Cardiac septum (tissue), 1 donor: ENCODE measurements around the gene PMP22. TPM values are rescaled to one million over a fixed set of nuclear protein-coding genes. Genes with fewer than 3 reads are reported as not detected.
"Not testable (repeated sequence)": the region's sequence is repeated elsewhere in the genome, so short reads cannot be mapped to it uniquely, and the experiment has no call there.

ENCODE experiments used
- DNase-seq: peaks from one replicate; pipeline ENCODE4 v3.0.0-alpha.2; 2020; ENCODE audit warnings: low spot score
- intact Hi-C: fragments of 100-400 bp; cut with DNase I; formaldehyde crosslinking; loops from one replicate; pipeline ENCODE4 v1.14.0; 2022
- total RNA-seq: library from RNA; stranded (reverse); fragmentation: NEBNext Ultra II Directional; extraction: Animal tissue kit (Norgen Biotek cat#: 25700); gene quantifications from one replicate; pipeline ENCODE4 v1.2.1, GENCODE V29; 2021
- donor health status: DM: no; HTN: no; CAD: no.

Gene PMP22
- total RNA-seq, 1 donor from 2014 or later: 91.8 TPM

DNA sequence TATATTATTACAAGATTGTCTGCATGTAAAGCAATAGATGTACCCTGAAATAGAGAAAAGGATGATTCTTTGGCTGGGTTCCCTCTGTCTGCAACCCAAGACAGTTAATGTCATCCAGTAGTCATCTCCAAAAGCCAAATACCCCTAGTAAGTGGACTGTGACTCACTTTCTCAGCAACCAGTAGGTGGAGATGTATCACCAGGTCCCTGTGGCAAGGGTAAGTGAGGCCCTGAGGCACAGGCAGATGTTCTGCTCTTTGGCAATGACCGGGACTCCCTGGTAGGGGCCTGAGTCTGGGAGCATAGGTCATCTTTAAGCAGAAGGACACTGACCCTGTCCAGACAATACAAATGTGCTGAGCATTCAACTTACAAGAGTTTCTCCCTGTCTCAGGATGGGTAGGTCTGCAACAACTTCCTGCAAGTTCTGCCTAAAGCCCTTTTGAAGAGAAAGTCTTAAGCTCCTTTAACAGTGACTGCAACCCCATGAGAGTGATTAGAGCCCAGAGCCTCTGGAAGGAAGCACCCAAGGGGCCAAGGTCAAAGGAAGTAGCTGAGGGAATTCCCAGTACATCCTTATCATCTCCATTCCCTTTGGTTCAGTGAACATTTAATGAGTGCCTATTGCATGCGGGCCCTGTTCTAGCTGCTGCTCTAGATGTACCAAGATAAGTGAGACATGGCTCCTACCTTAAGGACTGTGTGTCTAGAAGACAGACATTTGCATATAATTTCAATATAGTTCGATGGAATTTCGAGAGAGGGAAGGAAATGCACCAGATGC, 31.9 kb downstream of the PMP22 start:
- DNase-seq: no peak

DNA sequence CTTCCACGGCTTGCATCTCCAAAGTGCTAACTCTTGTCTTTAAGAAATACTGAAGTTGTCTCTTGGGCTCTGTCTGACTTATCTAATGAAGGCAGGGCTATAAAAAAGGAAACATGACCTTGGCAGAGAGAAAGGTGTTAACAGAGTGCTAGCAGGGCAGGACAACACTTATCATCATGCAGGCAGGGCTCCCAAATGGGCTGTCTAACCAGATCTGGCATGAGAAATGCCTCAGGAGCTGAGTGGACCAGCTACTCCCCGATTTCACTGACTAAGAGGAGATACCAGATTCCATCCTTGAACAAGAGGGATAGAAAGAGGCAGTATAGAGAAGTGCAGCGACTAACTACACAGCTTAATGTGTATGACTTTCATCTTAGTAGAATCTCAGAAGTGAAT, 32.6 kb downstream of the PMP22 start:
- intact Hi-C loops: loop anchor here (2.0 kb wide), 1 partner anchor 28 kb away; no protein-coding TSS in a partner anchor
- DNase-seq: no peak

More for the DNA sequence above, 31.9 kb downstream of the PMP22 start:
- intact Hi-C loops: loop anchor here (2.0 kb wide), 1 partner anchor 28 kb away; no protein-coding TSS in a partner anchor

DNA sequence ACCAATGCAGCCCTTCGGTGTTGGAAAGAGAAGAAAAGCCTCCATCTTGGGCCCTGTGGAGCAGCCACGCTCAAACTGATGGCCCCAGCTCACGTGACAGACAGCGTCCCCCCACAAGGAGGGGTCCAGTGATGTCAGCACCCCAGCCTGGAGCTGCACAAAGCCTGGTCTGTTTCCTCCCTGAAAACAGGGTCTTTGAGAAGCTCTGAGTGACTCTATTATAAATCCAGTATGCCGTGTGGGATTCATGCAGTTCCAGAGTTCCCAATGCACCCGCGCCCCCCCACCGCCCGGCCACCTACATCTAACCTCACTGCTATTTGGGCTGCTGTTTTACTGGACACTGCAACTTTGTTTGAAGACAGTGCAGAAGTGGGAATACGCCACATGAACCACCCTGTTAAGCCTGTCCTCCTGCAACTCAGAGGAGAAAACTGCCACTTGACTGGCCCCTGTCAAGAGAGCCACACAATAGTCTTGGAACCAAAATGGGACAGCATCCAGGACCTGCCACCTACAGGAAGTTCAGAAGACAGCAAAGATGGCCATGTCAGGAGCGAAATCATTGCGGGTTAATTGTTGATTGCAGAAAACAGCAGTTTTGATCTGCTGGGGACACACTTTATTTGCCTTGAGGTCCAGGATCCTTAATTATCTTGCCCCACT, 33.1 kb downstream of the PMP22 start:
- no peak for DNase-seq
- intact Hi-C loops: loop anchor here (2.0 kb wide), 1 partner anchor 29 kb away; no protein-coding TSS in a partner anchor

GRCh38 chr17:15230866-15231265, 34.3 kb downstream of the PMP22 start:
- DNase-seq: no peak
- intact Hi-C loops: no loop called here

- intact Hi-C loops, DNase-seq: not testable (repeated sequence)
Measured at GRCh38 chr17:15221827-15222226, 43.3 kb downstream of the PMP22 start.

DNA sequence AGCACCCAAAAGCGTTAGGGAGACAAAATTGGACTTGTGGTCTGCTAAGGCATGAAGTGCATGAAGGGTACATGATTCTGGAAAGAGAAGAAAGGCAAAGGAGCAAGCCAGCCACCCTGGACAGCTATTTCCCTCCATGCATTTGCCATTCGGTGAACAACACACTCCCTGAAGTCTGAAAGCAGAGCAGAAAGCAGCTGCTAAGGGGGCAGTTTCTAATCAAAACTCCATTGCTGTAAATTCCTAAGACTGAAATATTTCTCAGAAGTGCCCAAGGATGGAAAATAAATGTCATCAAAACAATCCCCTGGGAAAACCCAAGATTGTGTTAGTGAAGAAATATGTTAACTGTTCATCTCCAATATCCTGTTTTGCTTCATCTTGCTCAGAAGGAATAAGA, 44.3 kb downstream of the PMP22 start:
- intact Hi-C loops: no loop called here

DNA sequence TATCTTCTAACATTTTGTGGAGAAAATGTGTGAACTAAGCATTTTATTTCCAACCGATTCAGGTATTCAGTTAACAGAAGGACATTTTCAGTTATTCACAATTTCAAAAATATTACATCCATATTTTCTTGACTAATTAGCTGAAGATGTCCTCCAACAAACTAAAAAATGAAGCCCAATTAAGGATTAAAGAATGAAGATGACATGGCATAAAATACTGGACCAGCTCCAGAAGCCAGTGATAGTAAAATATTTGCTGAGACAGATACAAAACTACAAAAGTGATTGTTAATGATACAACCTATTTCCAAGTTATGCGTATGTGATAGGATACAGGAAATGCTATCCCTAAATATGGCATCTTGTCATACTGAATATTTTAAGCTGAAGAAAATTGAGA, 48.6 kb downstream of the PMP22 start:
- DNase-seq: no peak
- intact Hi-C loops: no loop called here

More for the DNA sequence above, 44.3 kb downstream of the PMP22 start:
- DNase-seq: no peak

DNA sequence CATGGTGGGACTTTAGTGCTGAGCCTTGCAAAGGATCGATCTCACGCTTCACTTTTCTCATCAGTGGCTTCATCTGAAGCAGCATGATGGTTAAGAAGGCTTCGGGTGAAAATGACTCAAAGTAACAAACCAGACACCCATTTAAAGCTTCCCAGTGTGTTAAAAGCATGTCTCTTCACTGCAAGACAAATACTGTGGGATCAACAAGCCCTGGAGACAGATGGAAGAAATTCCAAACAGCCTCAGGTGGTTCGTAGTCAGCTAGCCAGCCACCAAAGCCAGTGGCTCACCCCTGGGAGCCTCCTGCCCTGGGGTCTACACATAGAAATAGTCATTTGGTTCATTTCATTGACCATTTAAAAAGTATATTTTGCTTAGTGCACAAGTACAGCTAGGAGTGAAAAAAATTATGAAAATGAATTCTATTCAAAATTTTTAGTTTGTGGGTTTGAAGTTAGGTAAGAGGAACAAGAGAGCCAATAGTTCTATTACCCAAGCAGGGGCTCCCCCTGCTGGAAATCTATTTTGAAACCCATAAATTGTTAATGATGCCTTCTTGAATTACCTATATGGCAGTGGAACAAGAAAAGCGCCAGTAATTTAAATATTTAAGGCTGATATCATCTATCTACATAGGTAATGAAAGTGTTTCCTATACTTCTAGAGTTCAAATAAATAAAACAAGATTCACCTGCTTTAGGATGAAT, 51.6 kb downstream of the PMP22 start:
- intact Hi-C loops: no loop called here
- no peak for DNase-seq

- intact Hi-C loops: no loop called here
- DNase-seq: no peak
Measured at GRCh38 chr17:15210247-15210646, 54.9 kb downstream of the PMP22 start.

DNA sequence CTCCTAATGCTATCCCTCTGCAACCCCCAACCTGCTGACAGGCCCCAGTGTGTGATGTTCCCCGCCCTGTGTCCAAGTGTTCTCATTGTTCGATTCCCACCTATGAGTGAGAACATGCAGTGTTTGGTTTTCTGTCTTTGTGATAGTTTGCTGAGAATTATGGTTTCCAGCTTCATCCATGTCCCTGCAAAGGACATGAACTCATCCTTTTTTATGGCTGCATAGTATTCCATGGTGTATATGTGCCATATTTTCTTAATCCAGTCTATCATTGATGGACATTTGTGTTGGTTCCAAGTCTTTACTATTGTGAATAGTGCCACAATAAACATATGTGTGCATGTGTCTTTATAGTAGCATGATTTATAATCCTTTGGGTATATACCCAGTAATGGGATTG, 62.1 kb downstream of the PMP22 start:
- DNase-seq, intact Hi-C loops: not testable (repeated sequence)

DNA sequence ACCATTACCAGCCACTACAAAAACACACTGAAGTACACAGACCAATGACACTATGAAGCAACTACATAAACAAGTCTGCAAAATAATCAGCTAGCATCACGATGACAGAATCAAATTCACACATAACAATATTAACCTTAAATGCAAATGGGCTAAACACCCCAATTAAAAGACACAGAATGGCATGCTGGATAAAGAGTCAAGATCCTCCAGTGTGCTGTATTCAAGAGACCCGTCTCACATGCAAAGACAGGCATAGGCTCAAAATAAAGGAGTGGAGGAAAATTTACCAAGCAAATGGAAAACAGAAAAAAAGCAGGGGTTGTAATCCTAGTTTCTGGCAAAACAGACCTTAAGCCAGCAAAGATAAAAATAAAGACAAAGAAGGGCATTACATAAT, 64.6 kb downstream of the PMP22 start:
- intact Hi-C loops: not testable (repeated sequence)

GRCh38 chr17:15197229-15197628, 67.9 kb downstream of the PMP22 start:
- DNase-seq: no peak
- intact Hi-C loops: no loop called here

More for the DNA sequence above, 64.6 kb downstream of the PMP22 start:
- not testable (repeated sequence) for DNase-seq

GRCh38 chr17:15194859-15195277, 70.3 kb downstream of the PMP22 start:
- DNase-seq: no peak
- intact Hi-C loops: no loop called here

DNA sequence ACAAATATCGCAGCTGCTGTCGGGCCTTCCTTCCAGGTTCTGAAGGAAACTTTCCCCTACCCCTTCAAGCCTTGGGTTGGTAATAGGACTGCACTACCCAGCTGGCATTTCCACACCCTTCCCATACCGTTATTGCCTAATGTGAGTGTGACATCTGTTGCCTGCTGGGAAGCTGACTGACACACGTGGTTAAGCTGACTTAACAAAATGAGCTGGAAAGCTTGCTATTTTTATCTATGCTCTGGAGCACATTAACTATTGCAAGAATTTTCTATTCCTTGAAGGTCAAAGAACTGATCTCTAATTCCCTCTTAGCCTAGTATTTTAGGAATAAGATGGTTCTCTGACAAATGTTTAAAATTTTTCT, 79.5 kb downstream of the PMP22 start:
- intact Hi-C loops: no loop called here
- no peak for DNase-seq

GRCh38 chr17:15184872-15185624, 80.1 kb downstream of the PMP22 start:
- intact Hi-C loops: no loop called here
- DNase-seq: no peak

DNA sequence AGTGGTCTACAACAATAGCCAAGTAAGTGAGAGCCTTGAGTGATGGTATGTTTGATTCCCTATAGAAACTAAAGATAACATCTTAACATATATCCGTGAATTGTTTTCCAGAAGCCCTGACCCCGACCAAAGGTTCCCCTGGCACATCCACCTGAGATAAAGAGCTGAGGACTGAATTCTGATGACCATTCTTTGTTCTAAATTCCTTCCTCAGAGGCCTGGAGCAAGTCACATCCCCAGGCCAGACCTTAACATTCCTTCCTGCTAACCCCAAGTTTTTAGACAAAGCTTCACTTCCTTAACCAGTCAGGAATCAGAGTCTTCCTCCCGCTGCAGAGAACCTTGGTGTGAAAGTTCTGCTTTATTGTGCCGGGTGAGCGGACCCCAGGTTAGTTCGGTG, 83.3 kb downstream of the PMP22 start:
- intact Hi-C loops: no loop called here
- no peak for DNase-seq

- intact Hi-C loops: no loop called here
- no peak for DNase-seq
Measured at GRCh38 chr17:15181333-15181732, 83.8 kb downstream of the PMP22 start.

GRCh38 chr17:15180121-15180561, 85.0 kb downstream of the PMP22 start:
- intact Hi-C loops: no loop called here
- DNase-seq: no peak
